GM10847 (cell line): Measurements from ENCODE around the gene SVBP.

ENCODE experiments used
- POLR2A ChIP-seq: IDR thresholded peaks from 2 replicates; pipeline ENCODE4 v1.6.1; 2011; ENCODE audit not compliant: insufficient read length; ENCODE audit errors: extremely low read depth

Gene SVBP

DNA sequence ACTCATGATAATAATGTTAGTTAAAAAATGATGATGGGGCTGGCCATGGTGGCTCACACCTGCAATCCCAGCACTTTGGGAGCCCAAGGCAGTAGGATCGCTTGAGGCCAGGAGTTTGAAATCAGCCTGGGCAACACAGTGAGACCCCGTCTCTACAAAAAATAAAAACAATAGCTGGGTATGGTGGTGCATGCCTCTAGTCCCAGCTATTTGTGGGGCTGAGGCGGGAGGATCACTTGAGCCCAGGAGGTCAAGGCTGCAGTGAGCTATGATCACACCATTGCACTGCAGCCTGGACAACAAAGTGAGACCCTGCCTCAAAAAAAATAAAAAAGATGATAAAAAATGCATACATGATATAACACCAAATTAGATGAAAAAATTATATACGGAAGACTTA lies 55.6 kb downstream of the SVBP start:
- no peak for TF ChIP-seq POLR2A

DNA sequence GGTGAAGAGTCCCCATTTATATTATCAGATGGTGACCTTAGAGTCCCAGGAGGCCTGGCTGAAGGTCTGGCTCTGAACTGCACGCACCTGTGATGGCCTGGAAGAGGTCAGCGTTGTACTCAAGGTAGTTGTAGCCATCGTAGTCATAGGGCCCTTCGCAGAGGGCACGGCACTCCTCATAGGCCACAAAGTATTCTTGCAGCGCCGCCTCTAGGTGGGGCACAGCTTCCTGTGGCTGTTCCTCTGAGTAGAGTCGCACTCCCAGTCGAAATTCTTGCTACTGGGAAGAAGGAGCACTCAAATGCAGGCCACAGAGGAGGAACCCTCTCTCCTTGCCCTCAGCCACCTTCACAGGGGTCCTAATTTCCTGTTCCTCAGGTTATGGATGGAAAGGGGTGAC lies 58.1 kb downstream of the SVBP start:
- no peak for TF ChIP-seq POLR2A

DNA sequence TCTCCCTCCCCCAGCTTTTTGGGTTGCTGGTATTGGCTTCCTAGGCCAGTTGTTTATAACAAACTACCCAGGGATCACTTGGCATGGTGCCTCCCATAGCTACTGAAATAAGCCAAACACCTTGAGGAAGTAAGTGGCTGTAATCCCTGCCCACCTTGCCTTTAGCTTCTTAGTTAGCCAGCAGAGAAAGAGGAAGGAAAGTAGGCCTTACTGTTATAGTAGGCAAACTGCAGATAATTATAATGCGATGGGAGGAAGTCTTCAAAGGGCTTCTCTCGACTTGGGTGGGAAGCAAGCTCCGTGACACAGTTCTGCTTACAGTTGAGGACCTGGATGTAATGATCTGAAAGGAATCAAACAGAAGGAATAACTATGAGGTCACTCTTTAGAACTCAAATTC lies 58.6 kb downstream of the SVBP start:
- no peak for TF ChIP-seq POLR2A

DNA sequence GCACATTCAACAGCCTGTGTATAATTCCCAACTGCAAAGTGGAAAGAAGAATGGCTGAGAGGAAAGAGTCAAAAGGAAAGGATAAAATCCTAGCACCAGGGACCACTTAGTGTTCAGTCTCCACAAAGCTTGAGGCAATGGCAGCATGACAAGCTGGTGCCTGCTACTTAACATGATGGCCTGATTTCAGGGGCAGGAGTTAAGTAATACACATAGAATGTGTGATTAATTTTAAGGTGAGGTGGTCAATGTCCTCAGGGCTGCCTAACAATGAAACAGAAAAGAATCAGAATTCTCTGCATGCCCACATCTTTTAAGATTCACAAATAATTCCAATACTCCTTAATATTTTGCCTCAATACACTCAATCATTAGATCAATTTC lies 59.3 kb downstream of the SVBP start:
- TF ChIP-seq POLR2A = no peak
